Fibroblast of skin of right biceps (primary cell): ENCODE data around the gene MYL5.
"Not testable (repeated sequence)": the region's sequence is repeated elsewhere in the genome, so short reads cannot be mapped to it uniquely, and the experiment has no call there.

Experiments
- DNase-seq: peaks from one replicate; pipeline ENCODE4 v3.0.0-alpha.2; 2013

MYL5 gene

DNA sequence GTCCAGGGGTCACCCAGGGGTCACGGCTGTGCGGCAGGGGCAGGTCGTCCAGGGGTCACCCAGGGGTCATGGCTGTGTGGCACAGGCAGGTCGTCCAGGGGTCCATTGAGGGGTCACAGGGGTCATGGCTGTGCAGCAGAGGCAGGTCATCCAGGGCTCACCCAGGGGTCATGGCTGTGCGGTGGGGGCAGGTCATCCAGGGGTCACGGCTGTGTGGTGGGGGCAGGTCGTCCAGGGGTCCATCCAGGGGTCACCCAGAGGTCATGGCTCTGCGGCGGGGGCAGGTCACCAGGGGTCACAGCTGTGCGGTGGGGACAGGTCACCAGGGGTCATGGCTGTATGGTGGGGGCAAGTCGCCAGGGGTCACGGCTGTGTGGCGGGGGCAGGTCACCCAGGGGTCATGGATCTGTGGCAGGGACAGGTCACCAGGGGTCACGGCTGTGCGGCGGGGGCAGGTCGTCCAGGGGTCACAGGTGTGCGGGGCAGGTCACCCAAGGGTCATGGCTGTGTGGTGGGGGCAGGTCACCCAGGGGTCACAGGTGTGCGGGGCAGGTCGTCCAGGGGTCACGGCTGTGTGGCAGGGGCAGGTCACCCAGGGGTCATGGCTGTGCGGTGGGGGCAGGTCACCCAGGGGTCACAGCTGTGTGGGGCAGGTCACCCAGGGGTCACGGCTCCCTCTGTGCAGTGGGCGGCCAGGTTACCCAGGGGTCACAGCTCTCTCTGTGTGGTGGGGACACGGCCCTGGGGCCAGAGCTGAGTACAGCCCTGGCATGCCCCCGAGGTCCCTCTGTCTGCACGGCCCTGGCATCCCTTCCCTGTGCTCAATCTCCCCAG, 16.3 kb upstream of the MYL5 start:
- no peak for DNase-seq

GRCh38 chr4:658681-659667, 15.4 kb upstream of the MYL5 start:
- DNase-seq, result no peak

DNA sequence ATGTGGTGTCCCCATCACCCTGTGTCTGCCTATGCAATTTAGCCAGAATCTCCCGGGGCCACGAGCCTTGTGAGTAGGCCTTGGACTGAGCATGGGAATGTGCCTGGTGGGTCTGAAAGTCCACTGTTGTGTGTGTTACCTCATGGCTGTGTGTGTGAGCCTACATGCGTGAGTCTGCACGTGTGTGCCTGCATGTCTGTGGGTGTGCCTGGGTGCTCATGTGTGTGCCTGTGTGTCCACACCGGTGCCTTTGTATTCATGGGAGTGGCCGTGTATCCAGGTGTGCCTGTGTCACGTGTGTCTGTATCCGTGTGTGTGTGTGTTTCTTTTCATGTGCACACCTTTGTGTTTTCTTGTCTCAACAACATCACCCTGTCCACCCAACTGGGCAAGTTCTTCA, 14.5 kb upstream of the MYL5 start:
- DNase-seq, result no peak

- DNase-seq, result no peak
These were observed 13.9 kb upstream of the MYL5 start for GRCh38 chr4:660401-660800.

- no peak for DNase-seq
These were observed 13.1 kb upstream of the MYL5 start for GRCh38 chr4:661231-661630.

GRCh38 chr4:661881-662761, 12.2 kb upstream of the MYL5 start:
- DNase-seq, result no peak

DNA sequence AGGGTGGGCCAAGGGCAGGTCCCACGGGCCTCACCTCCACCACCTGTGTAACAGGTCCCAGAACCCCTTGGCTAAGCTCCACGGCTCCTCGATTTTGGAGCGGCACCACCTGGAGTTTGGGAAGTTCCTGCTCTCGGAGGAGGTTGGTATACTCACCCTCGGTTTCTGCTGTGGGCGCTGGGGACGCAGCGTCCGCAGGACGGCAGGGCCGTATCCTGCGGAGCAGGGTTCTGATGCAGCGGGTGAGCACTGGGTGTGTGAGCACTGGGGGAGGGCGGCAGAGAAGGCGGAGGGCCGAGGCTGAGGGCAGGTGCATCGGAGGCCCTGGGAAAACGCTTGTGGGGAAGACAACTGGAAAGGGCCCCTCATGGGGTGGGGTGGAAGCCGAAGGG, 11.3 kb upstream of the MYL5 start:
- no peak for DNase-seq

GRCh38 chr4:663438-664428, 10.6 kb upstream of the MYL5 start:
- DNase-seq, result no peak

GRCh38 chr4:664713-665231, 9.6 kb upstream of the MYL5 start:
- no peak for DNase-seq

DNA sequence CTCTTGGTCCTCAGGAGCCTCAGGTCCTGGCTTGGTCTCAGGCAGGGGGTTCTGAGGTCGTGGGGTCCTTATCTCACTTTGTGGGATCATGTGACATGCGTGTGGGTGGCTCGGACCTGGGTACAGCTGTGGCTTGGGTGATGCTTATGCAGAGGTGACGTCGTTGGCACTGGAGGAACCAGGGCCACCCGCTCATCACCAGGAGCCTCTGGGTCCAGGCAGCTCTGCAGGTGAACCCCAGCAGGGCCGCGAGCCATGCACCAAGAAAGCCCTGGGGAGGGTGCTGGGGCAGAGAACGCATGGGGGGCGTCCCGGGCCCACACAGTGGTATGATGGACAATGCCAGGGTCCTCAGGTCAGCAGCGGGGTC, 9.0 kb upstream of the MYL5 start:
- no peak for DNase-seq

DNA sequence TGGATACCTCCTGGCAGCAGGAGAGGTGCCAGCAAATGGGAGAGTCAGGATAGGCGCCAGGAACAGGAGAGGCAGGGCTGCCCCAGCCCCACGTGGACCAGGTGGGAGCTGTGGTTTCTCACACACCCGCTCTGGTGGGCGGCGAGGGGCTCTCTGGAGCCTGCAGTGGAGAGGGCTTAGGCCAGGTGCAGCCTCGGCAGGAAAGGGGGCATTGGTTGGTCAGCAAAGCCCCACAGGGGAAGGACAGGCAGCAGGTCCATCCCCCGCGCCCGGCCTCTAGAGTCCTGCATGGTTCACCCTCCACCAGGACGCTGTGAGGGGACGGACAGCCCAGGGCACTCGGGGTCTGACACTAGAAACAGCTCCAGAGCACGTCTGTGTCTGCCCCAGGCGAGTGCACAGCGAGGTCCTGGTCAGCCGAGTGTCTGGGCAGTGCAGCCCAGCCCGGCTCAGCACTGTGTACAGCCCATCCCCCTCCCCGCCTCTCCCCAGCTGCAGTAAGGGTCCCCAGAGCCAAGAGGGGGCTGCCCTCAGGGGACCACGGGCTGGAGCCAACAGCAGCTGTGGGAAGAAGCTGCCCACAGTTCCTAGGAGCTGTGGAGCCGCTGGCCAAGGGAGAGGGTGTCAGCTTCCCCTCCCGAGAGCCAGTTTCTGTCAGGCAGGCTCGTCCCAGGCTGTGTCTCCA, 8.4 kb upstream of the MYL5 start:
- no peak for DNase-seq

DNA sequence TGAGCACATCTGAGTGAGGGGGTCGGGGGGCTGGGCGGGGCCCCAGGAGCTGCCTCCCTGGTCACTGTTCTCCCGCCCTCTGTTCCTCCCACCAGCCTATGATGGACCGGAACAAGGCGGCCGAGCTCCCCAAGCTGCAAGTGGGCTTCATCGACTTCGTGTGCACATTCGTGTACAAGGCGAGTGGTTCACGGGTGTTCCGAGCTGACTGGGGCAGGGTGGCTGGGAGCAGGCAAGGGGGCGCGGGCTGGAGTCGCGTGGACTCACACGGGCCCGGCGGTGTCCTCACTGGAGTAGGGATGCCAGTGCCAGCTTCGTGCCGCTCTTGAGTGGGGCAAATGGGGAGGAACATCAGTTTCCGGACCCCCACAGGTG, 7.9 kb upstream of the MYL5 start:
- DNase-seq, result no peak

DNA sequence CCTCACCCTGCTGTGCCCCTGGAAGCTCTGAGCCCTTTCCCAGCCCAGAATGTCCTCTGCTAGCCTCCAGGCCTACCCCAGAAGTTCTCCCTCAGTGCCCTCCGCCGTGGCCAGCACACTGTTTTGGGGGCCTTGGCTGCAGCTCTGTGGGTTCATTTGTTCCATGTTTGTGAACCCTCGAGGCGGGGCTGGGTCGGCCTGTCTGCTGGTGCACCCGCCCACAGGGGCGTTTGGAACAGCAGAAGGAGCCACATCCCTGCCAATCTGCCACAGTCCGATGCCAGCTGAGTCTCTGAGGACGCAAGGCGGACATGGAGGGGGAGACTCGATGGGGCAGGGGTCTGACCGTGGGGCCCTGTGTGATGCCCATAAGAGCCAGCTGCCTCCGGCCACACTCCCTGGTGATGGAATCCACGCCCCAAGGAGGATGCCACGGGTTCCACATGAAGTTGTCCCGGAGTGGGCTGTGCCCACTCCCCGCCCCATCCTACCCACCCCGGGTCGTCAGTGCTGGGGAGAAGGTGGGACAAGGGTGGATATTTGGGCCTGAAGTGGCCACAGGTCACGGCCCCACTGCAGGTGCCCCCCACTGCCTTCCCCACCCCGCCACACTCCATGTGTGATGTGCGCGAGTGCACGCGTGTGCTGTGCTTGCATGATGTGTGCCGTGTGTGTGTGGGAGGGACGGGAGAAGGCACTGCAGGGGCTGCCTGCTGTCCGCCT, 7.4 kb upstream of the MYL5 start:
- DNase-seq, result no peak

DNA sequence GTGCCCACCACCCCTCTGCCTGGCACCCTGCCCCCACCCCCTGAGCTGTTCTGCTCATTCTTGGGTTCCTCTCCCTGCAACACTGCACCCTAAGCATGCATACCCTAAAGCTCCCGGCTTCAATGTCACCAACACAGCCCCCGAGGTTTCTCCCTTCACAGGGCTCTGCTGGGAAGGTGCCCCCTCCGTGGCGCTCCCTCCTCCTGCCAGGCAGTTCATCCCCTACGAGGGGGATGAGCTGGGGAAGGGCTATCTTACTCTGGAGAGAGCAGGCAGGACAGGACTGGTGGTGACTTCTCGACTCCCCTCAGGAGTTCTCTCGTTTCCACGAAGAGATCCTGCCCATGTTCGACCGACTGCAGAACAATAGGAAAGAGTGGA, 6.8 kb upstream of the MYL5 start:
- no peak for DNase-seq

DNA sequence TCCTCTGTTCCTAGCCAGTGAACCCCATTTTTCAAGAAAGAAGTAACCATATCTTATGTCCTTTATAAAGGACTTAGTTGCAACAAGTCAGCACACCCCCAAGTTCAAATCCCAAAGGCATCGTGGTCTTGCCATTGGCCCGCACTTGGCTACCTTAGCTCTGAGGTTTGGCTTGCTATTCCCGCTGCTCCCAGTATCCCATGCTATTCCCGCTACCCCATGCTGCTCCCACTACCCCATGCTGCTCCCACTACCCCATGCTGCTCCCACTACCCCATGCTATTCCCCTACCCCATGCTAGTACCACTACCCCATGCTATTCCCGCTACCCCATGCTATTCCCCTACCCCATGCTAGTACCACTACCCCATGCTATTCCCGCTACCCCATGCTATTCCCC, 6.1 kb upstream of the MYL5 start:
- not testable (repeated sequence) for DNase-seq

GRCh38 chr4:669806-670559, 4.4 kb upstream of the MYL5 start:
- DNase-seq, result not testable (repeated sequence)

DNA sequence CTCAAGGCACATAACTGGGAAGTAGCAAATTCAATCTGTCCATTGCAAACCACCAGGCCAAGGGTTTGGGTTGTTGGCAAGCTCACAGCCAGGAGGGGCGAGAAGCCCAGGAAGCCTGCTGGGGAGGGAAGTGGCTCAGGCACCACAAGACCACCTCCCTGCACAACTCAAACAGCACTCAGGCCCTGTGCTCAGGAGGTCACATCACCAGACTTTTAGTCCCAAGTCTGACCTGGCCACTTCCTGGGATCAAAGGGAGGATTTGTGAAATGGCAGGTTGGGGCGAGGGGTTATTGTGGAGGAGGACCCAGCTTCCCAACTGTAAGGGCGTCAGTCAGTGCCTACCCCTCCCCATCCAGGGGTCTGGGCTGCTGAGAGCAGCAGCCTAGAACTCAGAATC, 2.6 kb upstream of the MYL5 start:
- DNase-seq, result no peak

DNA sequence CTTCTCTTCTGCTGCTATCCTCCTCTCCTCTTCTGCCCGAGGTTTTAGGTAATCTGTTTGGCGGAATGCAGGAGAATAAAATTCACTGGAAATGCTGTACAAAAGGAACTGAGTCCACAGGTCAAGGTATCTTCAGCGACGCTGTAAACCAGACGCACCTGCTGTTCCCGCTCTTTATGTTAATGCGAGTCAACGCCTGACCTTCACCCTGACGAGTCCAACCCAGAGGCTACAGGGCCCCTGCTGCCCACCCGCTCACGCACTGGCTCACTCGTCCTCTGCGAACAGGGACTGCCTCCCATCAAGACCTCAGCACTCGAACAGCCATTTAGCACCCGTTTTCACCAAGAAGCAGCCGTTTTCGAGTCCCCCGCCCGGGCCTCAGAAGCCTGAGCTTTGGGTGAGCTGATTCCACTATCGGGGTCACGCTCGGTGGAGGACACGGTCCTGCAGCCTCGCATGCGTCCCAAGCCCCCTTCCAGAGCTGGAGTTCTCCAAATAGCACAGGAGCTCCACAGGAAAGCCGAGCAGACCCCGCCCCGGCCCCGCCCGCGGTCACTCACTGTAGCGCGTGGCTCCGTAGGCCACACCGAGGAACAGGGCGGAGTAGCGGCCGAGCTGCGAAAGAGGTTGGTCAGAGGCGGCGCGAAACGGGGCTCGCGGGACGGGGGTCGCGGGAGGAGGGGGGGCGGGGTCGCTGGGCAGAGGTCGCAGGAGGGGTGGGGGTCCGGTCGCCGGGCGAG, 822 bp upstream of the MYL5 start:
- no peak for DNase-seq
